Neural cell (in vitro differentiated cells): ENCODE data around the gene ZNF490.

Experiments used
- CTCF ChIP-seq: fragments of 450-650 bp; IDR thresholded peaks from 2 replicates; pipeline ENCODE4 v1.5.1; 2014; ENCODE audit warnings: antibody characterized with exemption, mild to moderate bottlenecking, moderate library complexity; ENCODE audit not compliant: poor library complexity, severe bottlenecking
- EZH2 ChIP-seq: fragments of 200-600, 300-800 bp; shearing (Covaris generic), sonication (generic); IDR thresholded peaks from 2 replicates; pipeline ENCODE4 v1.6.1; 2014; ENCODE audit warnings: antibody characterized with exemption, low read length, borderline replicate concordance, mild to moderate bottlenecking; ENCODE audit not compliant: insufficient read depth, poor library complexity, severe bottlenecking
- POLR2AphosphoS5 ChIP-seq: IDR thresholded peaks from 2 replicates; pipeline ENCODE4 v1.6.1; 2012
- TAF1 ChIP-seq: IDR thresholded peaks from 2 replicates; pipeline ENCODE4 v1.6.1; 2012; ENCODE audit warnings: low read depth

GRCh38 chr19:12649941-12650340 lies 39.3 kb upstream of the ZNF490 start:
- TF ChIP-seq EZH2 = no peak
- no peak for TF ChIP-seq POLR2AphosphoS5
- no peak for TF ChIP-seq CTCF
- TF ChIP-seq TAF1 = no peak
